NCI-H146 (cell line): Measurements from ENCODE around the gene MYB.
"Not testable (repeated sequence)": the region's sequence is repeated elsewhere in the genome, so short reads cannot be mapped to it uniquely, and the experiment has no call there.

ENCODE experiments used
- DNase-seq: peaks from one replicate; lab custom pipeline; 2025; lab: John Stamatoyannopoulos, UW

MYB gene

GRCh38 chr6:135164387-135164786 is 16.7 kb upstream of the MYB start:
- not testable (repeated sequence) for DNase-seq

- DNase-seq, result no peak
These were observed 16.1 kb upstream of the MYB start for GRCh38 chr6:135165031-135165430.

GRCh38 chr6:135166515-135166914 is 14.6 kb upstream of the MYB start:
- no peak for DNase-seq

GRCh38 chr6:135167617-135168016 is 13.5 kb upstream of the MYB start:
- no peak for DNase-seq

- no peak for DNase-seq
These were observed 12.3 kb upstream of the MYB start for GRCh38 chr6:135168766-135169165.

GRCh38 chr6:135170238-135170637 is 10.9 kb upstream of the MYB start:
- DNase-seq, result no peak

GRCh38 chr6:135170849-135171248 is 10.3 kb upstream of the MYB start:
- no peak for DNase-seq

- DNase-seq, result no peak
These were observed 7.7 kb upstream of the MYB start for GRCh38 chr6:135173242-135173988.

GRCh38 chr6:135173989-135174484 is 7.1 kb upstream of the MYB start:
- DNase-seq, result no peak

- no peak for DNase-seq
These were observed 5.0 kb upstream of the MYB start for GRCh38 chr6:135176058-135176457.

- no peak for DNase-seq
These were observed 4.6 kb upstream of the MYB start for GRCh38 chr6:135176464-135176863.

- no peak for DNase-seq
These were observed 1.7 kb upstream of the MYB start for GRCh38 chr6:135179372-135179771.

GRCh38 chr6:135179920-135180541 is 1.1 kb upstream of the MYB start:
- no peak for DNase-seq

GRCh38 chr6:135181333-135182070 is 394 bp downstream of the MYB start:
- peak; percentile 70 for DNase-seq

GRCh38 chr6:135182071-135183001 is 1.2 kb downstream of the MYB start:
- DNase-seq, result peak; percentile 78

- peak; percentile 88 for DNase-seq
These were observed 2.0 kb downstream of the MYB start for GRCh38 chr6:135183002-135183531.

GRCh38 chr6:135183532-135184440 is 2.7 kb downstream of the MYB start:
- DNase-seq, result peak; percentile 81

GRCh38 chr6:135185483-135185882 is 4.4 kb downstream of the MYB start:
- no peak for DNase-seq

GRCh38 chr6:135186255-135186654 is 5.1 kb downstream of the MYB start:
- DNase-seq, result no peak

- no peak for DNase-seq
These were observed 6.3 kb downstream of the MYB start for GRCh38 chr6:135187372-135187771.
